Endothelial cell of umbilical vein (primary cell): ENCODE results near the gene PIBF1. TPM values are rescaled to one million over a fixed set of nuclear protein-coding genes. Genes with fewer than 3 reads are reported as not detected.
A peak's percentile ranks its signal among the peaks of the same experiment; 100 is the strongest.

Experiments
- BruUV-seq: library from RNA; stranded (reverse); fragments of 400-500 nt; replicated peaks from 2 replicates; lab custom pipeline; 2021; lab: Mats Ljungman, UMichigan
- CTCF ChIA-PET: fragments of 300-600, 350-600 bp; sonication (Branson Sonifier 250); formaldehyde crosslinking; loops from one replicate; lab custom pipeline; 2021; ENCODE audit warnings: antibody characterized with exemption, inconsistent platforms; lab: Charles Lee
- POLR2A ChIA-PET: fragments of 300-600, 350-600 bp; sonication (Branson Sonifier 250); formaldehyde crosslinking; loops from one replicate; lab custom pipeline; 2021; ENCODE audit warnings: antibody characterized with exemption, inconsistent platforms; lab: Charles Lee
- DNase-seq: peaks from one replicate; pipeline ENCODE4 v3.0.0-alpha.2; 2011; ENCODE audit warnings: low read depth, low spot score
- FAIRE-seq: peaks from 2 replicates; lab custom pipeline; 2011; peaks lifted over from hg19 to GRCh38; lab: Jason Lieb, UNC
- H2AFZ ChIP-seq: 2 replicates; pipeline ENCODE4 v1.6.0; 2012; ENCODE audit warnings: low read depth, low read length, control low read depth, inconsistent platforms
- H3K27ac ChIP-seq: 2 replicates; pipeline ENCODE4 v1.5.1; 2011; ENCODE audit warnings: low read depth, mild to moderate bottlenecking, control low read depth, low read length, moderate library complexity; ENCODE audit not compliant: insufficient read depth
- H3K27me3 ChIP-seq, 2 experiments: 2 replicates each; pipeline versions ENCODE4 v1.6.0 to v1.6.1; 2011; ENCODE audit warnings: low read length in 2 of 2, mixed read lengths in 1 of 2; ENCODE audit not compliant: control insufficient read depth in 2 of 2, insufficient read depth in 2 of 2
- H3K36me3 ChIP-seq, 2 experiments: 2 replicates in 1 of 2; 3 replicates in 1 of 2; pipeline ENCODE4 v1.5.1; 2011; ENCODE audit warnings: low read length in 2 of 2, mild to moderate bottlenecking in 1 of 2, moderate library complexity in 1 of 2; ENCODE audit not compliant: control insufficient read depth in 2 of 2, insufficient read depth in 2 of 2; ENCODE audit errors: extremely low read depth in 1 of 2
- H3K4me1 ChIP-seq: 3 replicates; pipeline ENCODE4 v1.5.1; 2011; ENCODE audit warnings: mild to moderate bottlenecking, low read length; ENCODE audit not compliant: control insufficient read depth, insufficient read depth; ENCODE audit errors: extremely low read depth
- H3K4me2 ChIP-seq: 2 replicates; pipeline ENCODE4 v1.6.1; 2011; ENCODE audit warnings: low read length, control low read depth, mixed read lengths; ENCODE audit not compliant: insufficient read depth
- H3K4me3 ChIP-seq, 3 experiments: fragments of 200-600 bp in 1 of 3; sonication (generic), shearing (Covaris generic) in 1 of 3; replicated peaks in 1 of 3; 2 replicates each; pipeline ENCODE4 v1.5.1; 2011 to 2016; ENCODE audit warnings: control low read depth in 3 of 3, low read length in 3 of 3, mild to moderate bottlenecking in 2 of 3, inconsistent platforms in 1 of 3, low read depth in 1 of 3, moderate library complexity in 1 of 3; ENCODE audit not compliant: insufficient read depth in 1 of 3
- H3K79me2 ChIP-seq: 2 replicates; pipeline ENCODE4 v1.6.0; 2012; ENCODE audit warnings: low read length, inconsistent platforms; ENCODE audit not compliant: control insufficient read depth, insufficient read depth
- H3K9ac ChIP-seq: replicated peaks from 2 replicates; pipeline ENCODE3; 2011; ENCODE audit warnings: low read length, control low read depth; ENCODE audit not compliant: insufficient read depth; ENCODE audit errors: extremely low read depth
- H3K9me1 ChIP-seq: replicated peaks from 3 replicates; pipeline ENCODE4 v1.6.0; 2011; ENCODE audit warnings: mild to moderate bottlenecking, low read length; ENCODE audit not compliant: control insufficient read depth, insufficient read depth; ENCODE audit errors: extremely low read depth
- H3K9me3 ChIP-seq: replicated peaks from 2 replicates; pipeline ENCODE4 v1.5.1; 2012; ENCODE audit warnings: low read length, inconsistent platforms; ENCODE audit not compliant: control insufficient read depth, insufficient read depth
- H4K20me1 ChIP-seq: replicated peaks from 2 replicates; pipeline ENCODE3; 2011; ENCODE audit warnings: mild to moderate bottlenecking, low read length; ENCODE audit not compliant: control insufficient read depth, insufficient read depth; ENCODE audit errors: extremely low read depth
- EZH2 ChIP-seq: IDR thresholded peaks from 2 replicates; pipeline ENCODE4 v1.6.1; 2012; ENCODE audit warnings: borderline replicate concordance, low read depth, mild to moderate bottlenecking, moderate library complexity, low read length, inconsistent platforms; ENCODE audit not compliant: severe bottlenecking
- FOS ChIP-seq: IDR thresholded peaks from 2 replicates; pipeline ENCODE4 v1.6.1; 2011; ENCODE audit warnings: mild to moderate bottlenecking, low read length, moderate library complexity, borderline replicate concordance; ENCODE audit not compliant: insufficient read depth
- GATA2 ChIP-seq: IDR thresholded peaks from 2 replicates; pipeline ENCODE4 v1.7.0; 2011; ENCODE audit warnings: low read depth, mild to moderate bottlenecking, moderate library complexity, mixed read lengths, low read length; ENCODE audit not compliant: insufficient read length, insufficient read depth
- JUN ChIP-seq: IDR thresholded peaks from 2 replicates; pipeline ENCODE4 v1.6.1; 2011; ENCODE audit warnings: borderline replicate concordance, low read depth; ENCODE audit not compliant: insufficient read length, insufficient read depth
- MYC ChIP-seq: IDR thresholded peaks from one replicate; pipeline ENCODE4 v1.6.1; 2011; ENCODE audit warnings: mild to moderate bottlenecking, low read depth, low read length
- POLR2A ChIP-seq: IDR thresholded peaks from 2 replicates; pipeline ENCODE4 v1.6.1; 2012; ENCODE audit warnings: low read depth, mild to moderate bottlenecking, control low read depth, low read length
- POLR2AphosphoS5 ChIP-seq: IDR thresholded peaks from 2 replicates; pipeline ENCODE4 v1.6.1; 2012; ENCODE audit warnings: low read depth, mild to moderate bottlenecking, control low read depth, low read length, moderate library complexity; ENCODE audit not compliant: insufficient read depth
- dilution Hi-C: fragments of 300-500 bp; cut with MboI; formaldehyde crosslinking; loops from one replicate; pipeline ENCODE4 v1.15.0; 2019; ENCODE audit warnings: low sequenced_read_pairs; ENCODE audit not compliant: extremely low pct_ligation_motif_present
- intact Hi-C: fragments of 100-400 bp; cut with micrococcal nuclease; formaldehyde crosslinking; loops from one replicate; pipeline ENCODE4 v1.10.0; 2022
- polyA plus RNA-seq, 4 experiments: library from polyadenylated mRNA; depleted of rRNA in 3 of 4; stranded (reverse) in 3 of 4; unstranded in 1 of 4; fragments of >200 nt; gene quantifications; 2 replicates each; pipeline versions ENCODE4 v1.2.1 to v1.2.3, GENCODE V29; 2011 to 2012; ENCODE audit warnings: missing spikeins in 1 of 4
- total RNA-seq: library from RNA; stranded (reverse); gene quantifications from 2 replicates; pipeline ENCODE4 v1.2.3, GENCODE V29; 2021
- TF ChIP-seq, protein P1 (sequence below): IDR thresholded peaks from 2 replicates; pipeline ENCODE4 v1.6.1; 2011; ENCODE audit not compliant: insufficient read depth, insufficient read length
- TF ChIP-seq, protein P2 (sequence below), 2 donors: IDR thresholded peaks; 1 replicate in 1 of 2; 2 replicates in 1 of 2; pipeline ENCODE4 v1.5.1; 2011; ENCODE audit warnings: low read length in 2 of 2, mild to moderate bottlenecking in 2 of 2, moderate library complexity in 2 of 2, control low read depth in 1 of 2, inconsistent platforms in 1 of 2, low read depth in 1 of 2; ENCODE audit not compliant: insufficient read depth in 1 of 2; ENCODE audit errors: extremely low read depth in 1 of 2

The PIBF1 gene
- total and polyA plus RNA-seq, 2 donors (not counting 3 experiments of a cell fraction or from before 2014, with no cell fraction given): 1.4 to 18.4 TPM

DNA sequence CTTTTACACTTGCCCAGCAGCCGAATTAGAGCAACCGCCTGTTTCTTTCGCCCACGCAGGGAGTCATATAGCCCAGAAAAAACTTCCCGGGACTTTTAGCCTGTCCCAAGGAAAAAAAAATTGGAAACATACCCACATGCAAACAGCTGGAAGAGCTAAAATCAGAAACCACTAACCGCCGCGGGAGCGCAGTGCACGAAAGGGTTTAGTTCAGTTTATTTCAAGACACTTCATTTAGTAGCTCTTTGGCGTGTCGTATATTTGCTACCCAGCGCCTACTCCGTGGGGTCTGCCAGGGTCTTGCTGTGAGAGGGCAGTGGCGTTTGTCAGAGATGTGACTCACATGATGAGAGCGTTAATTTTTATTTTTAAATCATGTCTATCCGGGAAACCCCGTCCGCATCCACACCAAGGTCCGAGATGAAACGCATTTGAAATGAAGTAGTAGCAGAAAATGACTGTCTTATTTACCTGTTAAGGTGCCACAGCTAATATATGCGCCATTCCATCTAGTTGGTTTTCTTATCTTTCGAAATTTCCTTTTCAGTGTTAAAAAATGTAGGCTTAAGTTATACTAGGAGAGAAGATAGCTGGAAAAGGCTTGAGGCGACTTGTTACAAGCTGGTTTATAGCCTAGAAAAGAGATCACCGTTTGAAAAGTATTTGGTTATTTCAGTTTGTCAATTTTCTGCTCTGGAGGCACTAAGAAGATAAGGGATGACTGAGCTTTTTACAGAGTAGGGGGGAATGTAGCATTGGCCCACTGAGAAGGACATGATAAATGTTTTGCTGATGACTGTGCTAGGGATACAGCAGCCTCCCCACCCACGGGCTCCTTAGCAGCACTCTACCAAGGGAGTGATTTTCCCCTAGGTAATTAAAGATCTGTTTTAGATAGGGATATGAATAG is 278.6 kb downstream of the PIBF1 start:
- no peak for FAIRE-seq
- peak overlapping the region; percentile 55 for H2AFZ ChIP-seq

More for the DNA sequence above, 278.6 kb downstream of the PIBF1 start:
- DNase-seq: peak; percentile 24
- dilution Hi-C loops (no loop called here), intact Hi-C loops (loop anchor here (1.0 kb wide), 1 partner anchor 648 kb away; no protein-coding TSS in a partner anchor)
- Histone ChIP-seq H3K4me3 (peak overlapping the region; percentile 42 to 57 (median 57)), H3K79me2 (no peaks in the 10 kb centered on the region), H3K9me1 (no peaks in the 10 kb centered on the region), H4K20me1 (no peaks in the 10 kb centered on the region), H3K27me3 (no peaks in the 10 kb centered on the region), H3K4me1 (peaks cover 34% of the 10 kb centered on the region), H3K9ac (peak overlapping the region; percentile 13), H3K4me2 (peak overlapping the region; percentile 88), H3K27ac (no peak overlapping the region), H3K36me3 (no peaks in the 10 kb centered on the region), H3K9me3 (no peaks in the 10 kb centered on the region)
- CTCF ChIA-PET: interaction anchor here (0.8 to 2.0 kb wide), 5 partner anchors 11 to 765 kb away, joined by 3 to 10 read pairs (median 4); no protein-coding TSS in a partner anchor
- POLR2A ChIA-PET: interaction anchor here (0.6 kb wide), 1 partner anchor 9 kb away, joined by 12 read pairs; no protein-coding TSS in a partner anchor
- BruUV-seq: TSS peak; percentile 27
- TF ChIP-seq POLR2AphosphoS5: no peak
- TF ChIP-seq EZH2: no peak
- TF ChIP-seq POLR2A: no peak
- no peak for TF ChIP-seq FOS
- TF ChIP-seq, protein P1, sequence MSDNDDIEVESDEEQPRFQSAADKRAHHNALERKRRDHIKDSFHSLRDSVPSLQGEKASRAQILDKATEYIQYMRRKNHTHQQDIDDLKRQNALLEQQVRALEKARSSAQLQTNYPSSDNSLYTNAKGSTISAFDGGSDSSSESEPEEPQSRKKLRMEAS: no peak
- no peak for TF ChIP-seq JUN
- no peak for TF ChIP-seq GATA2
- TF ChIP-seq, protein P2, sequence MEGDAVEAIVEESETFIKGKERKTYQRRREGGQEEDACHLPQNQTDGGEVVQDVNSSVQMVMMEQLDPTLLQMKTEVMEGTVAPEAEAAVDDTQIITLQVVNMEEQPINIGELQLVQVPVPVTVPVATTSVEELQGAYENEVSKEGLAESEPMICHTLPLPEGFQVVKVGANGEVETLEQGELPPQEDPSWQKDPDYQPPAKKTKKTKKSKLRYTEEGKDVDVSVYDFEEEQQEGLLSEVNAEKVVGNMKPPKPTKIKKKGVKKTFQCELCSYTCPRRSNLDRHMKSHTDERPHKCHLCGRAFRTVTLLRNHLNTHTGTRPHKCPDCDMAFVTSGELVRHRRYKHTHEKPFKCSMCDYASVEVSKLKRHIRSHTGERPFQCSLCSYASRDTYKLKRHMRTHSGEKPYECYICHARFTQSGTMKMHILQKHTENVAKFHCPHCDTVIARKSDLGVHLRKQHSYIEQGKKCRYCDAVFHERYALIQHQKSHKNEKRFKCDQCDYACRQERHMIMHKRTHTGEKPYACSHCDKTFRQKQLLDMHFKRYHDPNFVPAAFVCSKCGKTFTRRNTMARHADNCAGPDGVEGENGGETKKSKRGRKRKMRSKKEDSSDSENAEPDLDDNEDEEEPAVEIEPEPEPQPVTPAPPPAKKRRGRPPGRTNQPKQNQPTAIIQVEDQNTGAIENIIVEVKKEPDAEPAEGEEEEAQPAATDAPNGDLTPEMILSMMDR (IDR thresholded peaks at IDR 0.05; ENCODE audit: extremely low read depth in 1 of 2, insufficient read depth in 1 of 2, low read depth in 1 of 2, low read length in 2 of 2): no peak
- no peak for TF ChIP-seq MYC
